Testis (tissue), 2 donors: ENCODE measurements around the gene TBC1D5.

ENCODE experiments used
- CTCF ChIP-seq, 3 experiments: fragments of 450-650 bp in 2 of 3; fragments of 200-600 bp in 1 of 3; sonication (generic) in 1 of 3; IDR thresholded peaks; one replicate each; pipeline ENCODE4 v1.5.1; 2016 to 2019; ENCODE audit warnings: antibody characterized with exemption in 3 of 3, mild to moderate bottlenecking in 2 of 3, moderate library complexity in 1 of 3
- POLR2A ChIP-seq: fragments of 450-650 bp; IDR thresholded peaks from one replicate; pipeline ENCODE4 v1.6.1; 2017; ENCODE audit warnings: antibody characterized with exemption, mild to moderate bottlenecking, moderate library complexity

- TF ChIP-seq CTCF (IDR thresholded peaks at IDR 0.05) (no peak), POLR2A (no peak)
Measured at GRCh38 chr3:17749705-17750293, 7.4 kb upstream of the TBC1D5 start.
